Body of pancreas (tissue), 4 donors: ENCODE results near the gene FKBP15. TPM values are rescaled to one million over a fixed set of nuclear protein-coding genes. Genes with fewer than 3 reads are reported as not detected.
"Not testable (repeated sequence)": the region's sequence is repeated elsewhere in the genome, so short reads cannot be mapped to it uniquely, and the experiment has no call there.

ENCODE experiments used
- ATAC-seq: fragments of 150-250 bp; one replicate; pipeline ENCODE4 v1.9.1; 2016
- DNase-seq, 4 donors: peaks; one replicate each; pipeline ENCODE4 v3.0.0-alpha.2; 2019
- H3K27ac ChIP-seq, 4 donors: fragments of 200-600 bp; sonication (generic); 1 replicate in 3 of 4; 2 replicates in 1 of 4; pipeline versions ENCODE4 v1.5.1 to v1.6.1; 2016 to 2019; ENCODE audit warnings: mild to moderate bottlenecking in 1 of 4, mixed read lengths in 1 of 4, moderate library complexity in 1 of 4
- H3K27me3 ChIP-seq, 2 donors: fragments of 200-600 bp; sonication (generic); one replicate each; pipeline ENCODE4 v1.6.0; 2016; ENCODE audit warnings: mild to moderate bottlenecking in 1 of 2
- H3K36me3 ChIP-seq, 2 donors: fragments of 200-600 bp; sonication (generic); replicated peaks in 1 of 2; 2 replicates each; pipeline ENCODE4 v1.5.1; 2016; ENCODE audit warnings: low read depth in 2 of 2; ENCODE audit not compliant: insufficient read depth in 1 of 2
- H3K4me1 ChIP-seq: fragments of 200-600 bp; sonication (generic); one replicate; pipeline ENCODE4 v1.6.0; 2016
- H3K4me3 ChIP-seq, 2 donors: fragments of 200-600 bp; sonication (generic); 1 replicate in 1 of 2; 2 replicates in 1 of 2; pipeline ENCODE4 v1.5.1; 2016 to 2019
- H3K9me3 ChIP-seq, 3 donors: fragments of 200-600 bp; sonication (generic); 1 replicate in 2 of 3; 2 replicates in 1 of 3; pipeline ENCODE4 v1.5.1; 2016
- CTCF ChIP-seq, 7 experiments: fragments of 450-650 bp in 4 of 7; fragments of 200-600 bp in 3 of 7; sonication (generic) in 3 of 7; IDR thresholded peaks; one replicate each; pipeline ENCODE4 v1.5.1; 2016 to 2019; ENCODE audit warnings: antibody characterized with exemption in 7 of 7
- POLR2A ChIP-seq, 3 donors: fragments of 450-650 bp; IDR thresholded peaks; one replicate each; pipeline ENCODE4 v1.6.1; 2016; ENCODE audit warnings: antibody characterized with exemption in 3 of 3, mild to moderate bottlenecking in 2 of 3
- WGBS, 2 donors: methylation state at CpG; one replicate each; pipeline ENCODE4 v1.1.5; 2017; 5-methylcytosine and 5-hydroxymethylcytosine counted together
- intact Hi-C: fragments of 100-400 bp; cut with DNase I; formaldehyde crosslinking; loops from one replicate; pipeline ENCODE4 v1.15.1; 2023
- total RNA-seq, 2 donors: library from RNA; depleted of rRNA; stranded (reverse); fragments of >200 nt; gene quantifications; one replicate each; pipeline ENCODE4 v1.1.0, GENCODE V29; 2016

The FKBP15 gene
- total RNA-seq, 2 donors from 2014 or later = 15.8 to 21.3 TPM

- TF ChIP-seq POLR2A (IDR thresholded peaks at IDR 0.05) = no peak
- TF ChIP-seq CTCF (IDR thresholded peaks at IDR 0.05) = no peak
- ATAC-seq (no peak), DNase-seq (no peak)
- intact Hi-C loops = no loop called here
- no peaks in the 10 kb centered on the region for H3K27me3 ChIP-seq
- H3K4me3 ChIP-seq = no peak overlapping the region
- no peaks in the 10 kb centered on the region for H3K36me3 ChIP-seq
- H3K9me3 ChIP-seq = no peaks in the 10 kb centered on the region
- no peaks in the 10 kb centered on the region for H3K4me1 ChIP-seq
- no peak overlapping the region for H3K27ac ChIP-seq
- 39 to 55% methylated on average over 4 of the region's 4 CpGs for WGBS, 2 donors
Measured at GRCh38 chr9:113129884-113130283, 91.2 kb downstream of the FKBP15 start.

- Histone ChIP-seq H3K27ac (no peak overlapping the region), H3K36me3 (no peaks in the 10 kb centered on the region), H3K4me1 (no peaks in the 10 kb centered on the region), H3K27me3 (no peaks in the 10 kb centered on the region), H3K9me3 (no peaks in the 10 kb centered on the region), H3K4me3 (no peak overlapping the region)
- TF ChIP-seq CTCF (IDR thresholded peaks at IDR 0.05) (no peak), POLR2A (IDR thresholded peaks at IDR 0.05) (no peak)
- DNase-seq = no peak
- intact Hi-C loops = no loop called here
- no peak for ATAC-seq
Measured at GRCh38 chr9:113129466-113129865, 91.6 kb downstream of the FKBP15 start.

- no peaks in the 10 kb centered on the region for H3K4me1 ChIP-seq
- H3K4me3 ChIP-seq = no peak overlapping the region
- no peaks in the 10 kb centered on the region for H3K27me3 ChIP-seq
- no peaks in the 10 kb centered on the region for H3K9me3 ChIP-seq
- TF ChIP-seq CTCF (IDR thresholded peaks at IDR 0.05) = no peak
- no peak for TF ChIP-seq POLR2A (IDR thresholded peaks at IDR 0.05)
- DNase-seq (no peak), ATAC-seq (no peak)
- 57% methylated on average over 4 of the region's 4 CpGs for WGBS, 2 donors
- no peaks in the 10 kb centered on the region for H3K36me3 ChIP-seq
- intact Hi-C loops = no loop called here
- no peak overlapping the region for H3K27ac ChIP-seq
Measured at GRCh38 chr9:113125386-113126035, 95.6 kb downstream of the FKBP15 start.

- DNase-seq, H3K27me3 ChIP-seq, H3K4me3 ChIP-seq, intact Hi-C loops, H3K27ac ChIP-seq, H3K4me1 ChIP-seq, H3K36me3 ChIP-seq, H3K9me3 ChIP-seq, ATAC-seq: not testable (repeated sequence)
- WGBS, 2 donors = no CpG with 5 or more reads among the region's 6 CpGs
Measured at GRCh38 chr9:113118829-113119228, 102.2 kb downstream of the FKBP15 start.

Other genes starting within 250 kb of the FKBP15 start
- gene ZNF883, start 209.1 kb downstream of the FKBP15 start, total RNA-seq = 1 to 10 TPM in 1 of 2 donors, not detected in 1; 2.6 TPM
- 1 to 10 TPM in 1 of 2 donors, under 1 TPM in 1; 0.33 to 4.4 TPM for gene ZFP37, start 164.6 kb downstream of the FKBP15 start, total RNA-seq
- gene SLC31A2, start 70.3 kb downstream of the FKBP15 start, total RNA-seq = 10 to 100 TPM; 16.3 to 23.7 TPM
- gene SLC31A1, start 267 bp upstream of the FKBP15 start, total RNA-seq = 1 to 10 TPM; 6.7 to 7.9 TPM
- 10 to 100 TPM; 21.3 to 27.0 TPM for gene CDC26, start 54.3 kb upstream of the FKBP15 start, total RNA-seq
- 10 to 100 TPM in 1 of 2 donors, 1 to 10 TPM in 1; 5.6 to 10.1 TPM for gene PRPF4, start 54.4 kb upstream of the FKBP15 start, total RNA-seq
- gene RNF183, start 82.1 kb upstream of the FKBP15 start, total RNA-seq = not detected
- 1 to 10 TPM; 1.0 to 2.3 TPM for gene WDR31, start 119.0 kb upstream of the FKBP15 start, total RNA-seq
- gene BSPRY, start 128.3 kb upstream of the FKBP15 start, total RNA-seq = 10 to 100 TPM; 27.0 to 47.0 TPM
- 10 to 100 TPM; 38.9 to 51.9 TPM for gene HDHD3, start 155.7 kb upstream of the FKBP15 start, total RNA-seq
- 10 to 100 TPM; 42.5 to 44.1 TPM for gene ALAD, start 180.0 kb upstream of the FKBP15 start, total RNA-seq
- gene POLE3, start 189.4 kb upstream of the FKBP15 start, total RNA-seq = 10 to 100 TPM; 13.8 to 17.6 TPM
- 1 to 10 TPM in 1 of 2 donors, not detected in 1; 1.6 TPM for gene C9orf43, start 189.5 kb upstream of the FKBP15 start, total RNA-seq
- 10 to 100 TPM; 25.7 to 96.9 TPM for gene RGS3, start 242.4 kb upstream of the FKBP15 start, total RNA-seq